Measurements from ENCODE around the gene RAP1GAP2. TPM values are rescaled to one million over a fixed set of nuclear protein-coding genes. Genes with fewer than 3 reads are reported as not detected.

The RAP1GAP2 gene
- total RNA-seq, 1 donor from 2014 or later = 17.0 TPM

GRCh38 chr17:3012926-3013581, 216.8 kb downstream of the RAP1GAP2 start:
- H3K4me3 ChIP-seq = no peak overlapping the region
- ATAC-seq (peak; percentile 86 to 91), DNase-seq (peak; percentile 57)
- H3K4me1 ChIP-seq = no peaks in the 10 kb centered on the region
- no peaks in the 10 kb centered on the region for H3K9me3 ChIP-seq
- no peak overlapping the region for H3K27ac ChIP-seq
- intact Hi-C loops (cut with DNase I) = no loop called here
- peak; percentile 86 for TF ChIP-seq CTCF (IDR thresholded peaks at IDR 0.05)
- H3K27me3 ChIP-seq (ENCODE audit: low read depth) = no peaks in the 10 kb centered on the region
- H3K36me3 ChIP-seq = peaks cover 15% of the 10 kb centered on the region

- intact Hi-C loops (cut with DNase I) = no loop called here
- no peak for ATAC-seq
- peaks cover 6% of the 10 kb centered on the region for H3K36me3 ChIP-seq
- no peak overlapping the region for H3K27ac ChIP-seq
- no peaks in the 10 kb centered on the region for H3K27me3 ChIP-seq (ENCODE audit: low read depth)
- no peak for DNase-seq
- no peak for TF ChIP-seq CTCF (IDR thresholded peaks at IDR 0.05)
- H3K4me1 ChIP-seq = no peaks in the 10 kb centered on the region
- no peak overlapping the region for H3K4me3 ChIP-seq
- no peaks in the 10 kb centered on the region for H3K9me3 ChIP-seq
Measured at GRCh38 chr17:3015890-3016289, 219.7 kb downstream of the RAP1GAP2 start.

- DNase-seq (peak; percentile 35), ATAC-seq (no peak)
- Histone ChIP-seq H3K27ac (no peak overlapping the region), H3K4me1 (no peaks in the 10 kb centered on the region), H3K9me3 (peaks cover 7% of the 10 kb centered on the region), H3K27me3 (ENCODE audit: low read depth) (no peaks in the 10 kb centered on the region), H3K36me3 (peaks cover 11% of the 10 kb centered on the region), H3K4me3 (no peak overlapping the region)
- no peak for TF ChIP-seq CTCF (IDR thresholded peaks at IDR 0.05)
- intact Hi-C loops (cut with DNase I) = no loop called here
Measured at GRCh38 chr17:3017936-3018335, 221.7 kb downstream of the RAP1GAP2 start.

GRCh38 chr17:3019761-3020160, 223.5 kb downstream of the RAP1GAP2 start:
- intact Hi-C loops (cut with DNase I) = no loop called here
- TF ChIP-seq CTCF (IDR thresholded peaks at IDR 0.05) = no peak
- peaks cover 11% of the 10 kb centered on the region for H3K36me3 ChIP-seq
- H3K27ac ChIP-seq = no peak overlapping the region
- ATAC-seq (no peak), DNase-seq (peak; percentile 32)
- peaks cover 7% of the 10 kb centered on the region for H3K9me3 ChIP-seq
- no peaks in the 10 kb centered on the region for H3K27me3 ChIP-seq (ENCODE audit: low read depth)
- no peaks in the 10 kb centered on the region for H3K4me1 ChIP-seq
- no peak overlapping the region for H3K4me3 ChIP-seq

- Histone ChIP-seq H3K27me3 (ENCODE audit: low read depth) (no peaks in the 10 kb centered on the region), H3K9me3 (peaks cover 7% of the 10 kb centered on the region), H3K27ac (no peak overlapping the region), H3K36me3 (peaks cover 11% of the 10 kb centered on the region), H3K4me3 (no peak overlapping the region), H3K4me1 (no peaks in the 10 kb centered on the region)
- intact Hi-C loops (cut with DNase I) = no loop called here
- DNase-seq (peak; percentile 15), ATAC-seq (no peak)
- no peak for TF ChIP-seq CTCF (IDR thresholded peaks at IDR 0.05)
Measured at GRCh38 chr17:3020381-3020780, 224.1 kb downstream of the RAP1GAP2 start.

Data from lower lobe of right lung (tissue), 2 donors.